AG04450 (cell line): Measurements from ENCODE around the gene RAB4A. TPM values are rescaled to one million over a fixed set of nuclear protein-coding genes. Genes with fewer than 3 reads are reported as not detected.
A peak's percentile ranks its signal among the peaks of the same experiment; 100 is the strongest.

Experiments used
- CTCF ChIA-PET: fragments of 300-600, 350-600 bp; formaldehyde crosslinking; extraction: SDS; loops from one replicate; lab custom pipeline; 2022; ENCODE audit warnings: antibody characterized with exemption, inconsistent platforms; lab: Charles Lee
- POLR2A ChIA-PET: fragments of 350-600 bp; formaldehyde crosslinking; extraction: SDS; loops from one replicate; lab custom pipeline; 2021; ENCODE audit warnings: antibody characterized with exemption, inconsistent platforms; lab: Yijun Ruan, JAX
- DNase-seq: peaks from one replicate; pipeline ENCODE4 v3.0.0-alpha.2; 2011; ENCODE audit warnings: low read depth, low spot score
- H3K27ac ChIP-seq: one replicate; pipeline ENCODE4 v1.5.1; 2012; ENCODE audit warnings: low read depth, low read length, control low read depth
- H3K27me3 ChIP-seq: one replicate; pipeline ENCODE4 v1.6.0; 2012; ENCODE audit warnings: low read length; ENCODE audit not compliant: control insufficient read depth, insufficient read depth
- H3K4me3 ChIP-seq: 2 replicates; pipeline ENCODE4 v1.5.1; 2011; ENCODE audit warnings: mild to moderate bottlenecking, low read depth, low read length, control low read depth
- H3K9me3 ChIP-seq: 2 replicates; pipeline ENCODE4 v1.5.1; 2012; ENCODE audit warnings: low read length; ENCODE audit not compliant: control insufficient read depth, insufficient read depth
- CTCF ChIP-seq: IDR thresholded peaks from 2 replicates; pipeline ENCODE4 v1.5.1; 2011; ENCODE audit warnings: low read depth, low read length, control low read depth, inconsistent platforms
- polyA plus RNA-seq: library from polyadenylated mRNA; depleted of rRNA; stranded (reverse); fragments of >200 nt; gene quantifications from 2 replicates; pipeline ENCODE4 v1.2.3, GENCODE V29; 2011

RAB4A gene
- polyA plus RNA-seq, 1 experiment, result 50.6 TPM

- no peak overlapping the region for H3K4me3 ChIP-seq
- CTCF ChIA-PET, result interaction anchor here (0.6 kb wide), 1 partner anchor 73 kb away, joined by 3 read pairs; no protein-coding TSS in a partner anchor
- no peak overlapping the region for H3K27ac ChIP-seq
- H3K27me3 ChIP-seq, result no peaks in the 10 kb centered on the region
- DNase-seq, result no peak
- TF ChIP-seq CTCF, result no peak
- no peaks in the 10 kb centered on the region for H3K9me3 ChIP-seq
- POLR2A ChIA-PET, result interaction anchor here (0.7 kb wide), 1 partner anchor 28 kb away, joined by 3 read pairs; no protein-coding TSS in a partner anchor
These were observed 24.8 kb downstream of the RAB4A start for GRCh38 chr1:229295745-229296144.

GRCh38 chr1:229296541-229296941 is 25.6 kb downstream of the RAB4A start:
- ChIA-PET POLR2A (interaction anchor here (0.7 kb wide), 1 partner anchor 27 kb away, joined by 3 read pairs; no protein-coding TSS in a partner anchor), CTCF (interaction anchor here (0.6 to 1.1 kb wide), 3 partner anchors 9 to 391 kb away, joined by 3 read pairs; no protein-coding TSS in a partner anchor)
- Histone ChIP-seq H3K27ac (no peak overlapping the region), H3K9me3 (no peaks in the 10 kb centered on the region), H3K4me3 (no peak overlapping the region), H3K27me3 (no peaks in the 10 kb centered on the region)
- TF ChIP-seq CTCF, result no peak
- DNase-seq, result peak; percentile 45

DNA sequence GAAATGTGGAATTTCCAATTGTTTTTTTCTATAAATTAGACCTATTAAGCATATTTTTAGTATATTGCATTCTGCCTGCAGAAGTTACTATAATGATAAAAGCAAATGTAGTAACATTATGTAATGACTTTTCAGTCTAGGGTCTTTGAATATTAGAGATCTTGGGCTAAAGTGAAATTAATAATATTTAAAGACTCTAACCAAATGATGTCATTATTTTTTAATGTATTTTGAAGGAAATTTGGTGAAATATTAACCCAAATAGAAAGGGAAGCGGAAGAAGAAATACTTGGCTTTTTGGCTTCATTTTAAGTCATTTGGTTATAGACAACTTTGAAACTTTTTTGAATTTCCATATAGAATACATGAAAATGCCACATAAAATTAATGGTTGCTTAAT is 26.8 kb downstream of the RAB4A start:
- Histone ChIP-seq H3K27me3 (no peaks in the 10 kb centered on the region), H3K4me3 (no peak overlapping the region), H3K9me3 (no peaks in the 10 kb centered on the region), H3K27ac (no peak overlapping the region)
- DNase-seq, result no peak
- TF ChIP-seq CTCF, result no peak
- ChIA-PET CTCF (no interaction called here), POLR2A (no interaction called here)

DNA sequence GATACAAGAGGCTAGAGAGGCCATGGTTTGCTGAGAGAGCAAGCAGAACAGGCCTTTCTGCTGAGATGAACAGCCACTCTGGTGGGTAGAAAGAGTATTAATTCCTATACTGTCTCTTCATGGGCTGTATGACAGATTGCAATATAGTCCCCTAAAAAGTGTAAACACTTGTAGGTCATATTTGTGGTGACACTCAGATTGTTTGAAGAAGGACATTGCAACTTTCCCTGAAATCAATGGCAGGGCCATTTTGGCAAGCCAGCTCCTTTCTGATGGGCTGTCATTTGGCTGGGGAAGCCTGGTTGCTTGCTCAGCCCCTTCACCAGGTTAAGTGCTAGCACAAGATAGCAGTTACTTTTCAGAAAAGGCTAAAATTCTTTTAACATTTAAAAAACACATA is 27.5 kb downstream of the RAB4A start:
- TF ChIP-seq CTCF, result no peak
- no peaks in the 10 kb centered on the region for H3K9me3 ChIP-seq
- no peak overlapping the region for H3K4me3 ChIP-seq
- no peak for DNase-seq
- CTCF ChIA-PET, result interaction anchor here (0.7 kb wide), 1 partner anchor 184 kb away, joined by 3 read pairs; no protein-coding TSS in a partner anchor
- no peaks in the 10 kb centered on the region for H3K27me3 ChIP-seq
- POLR2A ChIA-PET, result interaction anchor here (1.0 kb wide), 1 partner anchor 27 kb away, joined by 3 read pairs; the partner anchor contains the start of gene RAB4A
- no peak overlapping the region for H3K27ac ChIP-seq

DNA sequence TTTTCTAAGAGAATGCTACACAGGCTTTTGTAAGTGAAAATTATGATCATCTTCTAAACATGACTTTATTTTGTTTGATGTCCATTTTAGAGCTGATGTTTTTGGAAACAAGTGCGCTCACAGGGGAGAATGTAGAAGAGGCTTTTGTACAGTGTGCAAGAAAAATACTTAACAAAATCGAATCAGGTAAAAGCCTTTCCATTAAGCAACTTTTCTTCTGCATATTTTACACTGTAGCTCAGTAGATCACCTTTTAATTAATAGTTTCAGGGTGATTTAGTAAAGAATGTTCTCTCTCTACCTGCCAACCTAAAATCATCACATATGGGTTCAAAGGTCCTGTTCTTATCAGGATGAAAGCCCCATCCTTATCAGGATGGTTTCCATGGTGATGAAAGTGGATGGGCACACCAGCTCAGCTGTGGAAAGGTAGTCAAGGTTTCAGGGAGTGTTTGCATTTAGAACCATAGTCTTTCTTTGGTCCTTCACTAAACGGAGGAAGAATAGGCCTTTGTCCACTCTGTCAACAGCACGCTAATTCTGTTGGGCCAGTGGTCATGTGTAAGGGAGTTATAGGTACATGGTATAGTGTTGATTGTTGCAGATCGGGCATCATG is 28.1 kb downstream of the RAB4A start:
- TF ChIP-seq CTCF, result no peak
- no peaks in the 10 kb centered on the region for H3K9me3 ChIP-seq
- no peaks in the 10 kb centered on the region for H3K27me3 ChIP-seq
- no peak for DNase-seq
- ChIA-PET CTCF (interaction anchor here (0.7 kb wide), 1 partner anchor 183 kb away, joined by 3 read pairs; no protein-coding TSS in a partner anchor), POLR2A (interaction anchor here (1.0 kb wide), 1 partner anchor 28 kb away, joined by 3 read pairs; the partner anchor contains the start of gene RAB4A)
- no peak overlapping the region for H3K27ac ChIP-seq
- no peak overlapping the region for H3K4me3 ChIP-seq
